ENCODE data around the gene COL25A1.
A peak's percentile ranks its signal among the peaks of the same experiment; 100 is the strongest.

COL25A1 gene

DNA sequence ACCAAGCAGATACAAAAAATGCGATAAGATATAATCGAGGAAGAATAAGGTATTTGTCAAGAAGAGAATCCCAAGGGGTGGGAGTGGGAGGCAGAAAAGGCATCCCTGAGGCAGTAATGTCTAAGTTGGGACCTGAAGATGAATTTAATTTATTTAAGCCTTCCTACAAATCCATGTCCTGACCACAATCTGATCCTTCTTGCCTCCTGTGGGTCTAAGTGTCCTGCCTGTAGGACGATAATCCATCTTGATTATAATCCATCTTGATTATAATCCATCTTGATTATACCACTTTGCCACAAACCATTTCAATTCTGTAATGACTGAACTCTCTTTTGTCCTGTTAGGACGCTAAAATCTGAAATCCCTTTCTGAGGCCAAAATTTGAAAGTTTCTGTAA, 130.2 kb downstream of the COL25A1 start:
- Histone ChIP-seq H3K9me3 (ENCODE audit: insufficient read depth, low read length) (no peaks in the 10 kb centered on the region), H3K4me1 (ENCODE audit: insufficient read depth, insufficient read length) (no peaks in the 10 kb centered on the region), H3K4me3 (ENCODE audit: insufficient read length, low read depth) (no peak overlapping the region), H3K27me3 (ENCODE audit: insufficient read depth, insufficient read length) (no peaks in the 10 kb centered on the region), H3K36me3 (ENCODE audit: insufficient read depth, insufficient read length, low read length) (no peaks in the 10 kb centered on the region), H3K9ac (ENCODE audit: insufficient read length, low read depth) (no peak overlapping the region)
- no peak for DNase-seq (ENCODE audit: low read depth, low spot score)
- TF ChIP-seq YY1 (IDR thresholded peaks at IDR 0.05; ENCODE audit: insufficient read depth, insufficient read length) (no peak), SUZ12 (IDR thresholded peaks at IDR 0.05; ENCODE audit: extremely low read depth, insufficient read depth, insufficient read length) (no peak), ZNF274 (IDR thresholded peaks at IDR 0.05; ENCODE audit: low read depth, low read length) (no peak)

DNA sequence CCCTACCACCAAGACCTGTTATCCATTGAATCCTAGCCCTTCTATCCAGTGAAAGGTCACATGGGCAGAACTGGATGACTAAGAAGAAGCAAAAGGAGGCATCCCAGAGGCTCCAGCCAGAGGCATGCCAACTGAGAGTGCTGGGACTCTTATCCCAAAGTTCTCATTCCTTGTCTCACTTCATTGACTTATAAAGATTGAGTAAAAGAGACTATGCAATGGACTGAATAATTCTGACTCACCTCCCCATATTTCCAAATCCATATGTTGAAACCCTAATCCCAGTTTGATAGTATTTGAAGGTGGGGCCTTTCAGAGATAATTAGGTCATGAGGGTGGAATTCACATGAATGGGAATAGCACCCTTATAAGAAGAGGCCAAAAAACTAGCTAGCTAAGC, 131.4 kb downstream of the COL25A1 start:
- H3K4me1 ChIP-seq (ENCODE audit: insufficient read depth, insufficient read length) = no peaks in the 10 kb centered on the region
- no peak overlapping the region for H3K4me3 ChIP-seq (ENCODE audit: insufficient read length, low read depth)
- TF ChIP-seq ZNF274 (IDR thresholded peaks at IDR 0.05; ENCODE audit: low read depth, low read length) = no peak
- TF ChIP-seq YY1 (IDR thresholded peaks at IDR 0.05; ENCODE audit: insufficient read depth, insufficient read length) = no peak
- TF ChIP-seq SUZ12 (IDR thresholded peaks at IDR 0.05; ENCODE audit: extremely low read depth, insufficient read depth, insufficient read length) = no peak
- H3K27me3 ChIP-seq (ENCODE audit: insufficient read depth, insufficient read length) = no peaks in the 10 kb centered on the region
- H3K9ac ChIP-seq (ENCODE audit: insufficient read length, low read depth) = no peak overlapping the region
- H3K36me3 ChIP-seq (ENCODE audit: insufficient read depth, insufficient read length, low read length) = no peaks in the 10 kb centered on the region
- no peak for DNase-seq (ENCODE audit: low read depth, low spot score)
- no peaks in the 10 kb centered on the region for H3K9me3 ChIP-seq (ENCODE audit: insufficient read depth, low read length)

DNA sequence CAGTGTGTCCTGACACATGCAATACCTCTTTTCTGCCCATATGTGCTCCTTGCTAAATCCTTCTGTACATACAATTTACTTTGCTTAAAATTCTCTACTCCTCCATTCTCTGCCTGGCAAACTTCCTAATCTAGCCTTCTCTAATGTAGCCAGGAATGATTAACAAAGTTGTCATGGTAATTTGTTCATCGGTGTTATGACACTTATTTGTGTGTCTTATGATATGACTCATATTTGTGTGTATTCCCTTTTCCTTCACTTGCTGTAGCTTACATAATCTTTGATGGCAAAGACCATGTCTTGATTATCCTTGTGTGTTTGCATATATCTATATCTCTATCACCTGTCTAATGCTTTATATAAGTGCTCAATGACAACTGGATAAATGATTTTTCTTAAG, 133.3 kb downstream of the COL25A1 start:
- H3K36me3 ChIP-seq (ENCODE audit: insufficient read depth, insufficient read length, low read length) = no peaks in the 10 kb centered on the region
- no peak for DNase-seq (ENCODE audit: low read depth, low spot score)
- H3K9me3 ChIP-seq (ENCODE audit: insufficient read depth, low read length) = no peaks in the 10 kb centered on the region
- H3K4me1 ChIP-seq (ENCODE audit: insufficient read depth, insufficient read length) = no peaks in the 10 kb centered on the region
- H3K9ac ChIP-seq (ENCODE audit: insufficient read length, low read depth) = no peak overlapping the region
- no peak overlapping the region for H3K4me3 ChIP-seq (ENCODE audit: insufficient read length, low read depth)
- TF ChIP-seq YY1 (IDR thresholded peaks at IDR 0.05; ENCODE audit: insufficient read depth, insufficient read length) (no peak), ZNF274 (IDR thresholded peaks at IDR 0.05; ENCODE audit: low read depth, low read length) (no peak), SUZ12 (IDR thresholded peaks at IDR 0.05; ENCODE audit: extremely low read depth, insufficient read depth, insufficient read length) (no peak)
- no peaks in the 10 kb centered on the region for H3K27me3 ChIP-seq (ENCODE audit: insufficient read depth, insufficient read length)

DNA sequence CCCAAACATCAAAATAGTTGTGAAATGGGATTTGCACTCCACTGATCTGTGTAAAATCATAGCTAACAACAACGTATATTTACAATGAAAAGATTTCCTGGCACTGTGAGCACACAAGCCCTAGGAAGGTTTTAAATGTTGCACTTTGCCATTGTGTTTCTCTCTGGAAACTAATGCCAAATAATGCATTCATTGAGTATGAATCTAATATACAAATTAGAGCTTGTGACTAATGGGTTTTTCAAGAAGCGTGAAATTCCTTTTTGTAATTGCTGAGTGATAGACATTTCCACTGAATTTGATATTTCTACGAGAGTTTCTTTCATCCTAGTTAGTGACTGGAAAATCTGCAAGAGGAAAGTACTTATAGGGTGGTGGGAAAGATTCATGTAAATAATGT, 135.9 kb downstream of the COL25A1 start:
- Histone ChIP-seq H3K36me3 (ENCODE audit: insufficient read depth, insufficient read length, low read length) (no peaks in the 10 kb centered on the region), H3K9me3 (ENCODE audit: insufficient read depth, low read length) (no peaks in the 10 kb centered on the region), H3K9ac (ENCODE audit: insufficient read length, low read depth) (no peak overlapping the region), H3K27me3 (ENCODE audit: insufficient read depth, insufficient read length) (no peaks in the 10 kb centered on the region), H3K4me3 (ENCODE audit: insufficient read length, low read depth) (no peak overlapping the region), H3K4me1 (ENCODE audit: insufficient read depth, insufficient read length) (no peaks in the 10 kb centered on the region)
- TF ChIP-seq ZNF274 (IDR thresholded peaks at IDR 0.05; ENCODE audit: low read depth, low read length) (no peak), YY1 (IDR thresholded peaks at IDR 0.05; ENCODE audit: insufficient read depth, insufficient read length) (no peak), SUZ12 (IDR thresholded peaks at IDR 0.05; ENCODE audit: extremely low read depth, insufficient read depth, insufficient read length) (no peak)
- no peak for DNase-seq (ENCODE audit: low read depth, low spot score)

DNA sequence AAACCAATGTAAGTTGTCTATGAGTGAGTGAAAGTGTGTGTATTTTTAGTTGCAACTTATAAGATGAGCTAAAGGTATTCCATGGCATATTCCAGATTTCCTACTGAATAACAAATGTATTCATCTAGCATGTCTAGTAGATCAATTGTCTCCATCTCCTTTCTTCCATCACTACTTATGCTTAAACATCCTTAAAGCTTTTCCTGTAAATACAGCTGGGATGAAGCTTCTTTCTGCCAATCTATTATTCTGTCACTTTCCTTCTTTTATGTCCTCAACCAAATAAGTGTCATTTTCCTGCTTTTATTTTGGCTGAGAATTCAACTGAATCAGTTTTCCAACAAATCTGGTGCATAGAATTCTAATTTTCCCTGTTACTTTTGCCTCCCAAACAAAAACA, 136.3 kb downstream of the COL25A1 start:
- H3K9me3 ChIP-seq (ENCODE audit: insufficient read depth, low read length) = no peaks in the 10 kb centered on the region

DNA sequence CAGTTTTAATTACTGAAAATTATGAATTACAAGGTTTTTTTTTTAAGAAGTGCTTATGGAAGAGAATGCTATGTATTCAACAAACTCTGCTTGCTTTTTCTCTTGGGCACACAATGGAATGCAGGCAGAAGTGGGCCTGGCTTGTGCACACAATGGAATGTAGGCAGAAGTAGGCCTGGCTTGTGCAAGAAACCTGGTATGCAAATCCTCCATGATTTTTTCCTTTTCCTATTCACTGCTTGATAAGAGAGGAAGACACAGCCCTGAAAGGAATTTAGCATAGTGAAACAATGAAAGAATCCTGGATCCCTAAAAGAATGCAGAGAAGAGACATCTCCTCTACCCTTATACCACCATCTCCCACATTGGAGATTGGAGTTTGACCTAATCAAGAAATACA, 138.4 kb downstream of the COL25A1 start:
- TF ChIP-seq SUZ12 (IDR thresholded peaks at IDR 0.05; ENCODE audit: extremely low read depth, insufficient read depth, insufficient read length) (no peak), ZNF274 (IDR thresholded peaks at IDR 0.05; ENCODE audit: low read depth, low read length) (no peak), YY1 (IDR thresholded peaks at IDR 0.05; ENCODE audit: insufficient read depth, insufficient read length) (no peak)
- H3K4me1 ChIP-seq (ENCODE audit: insufficient read depth, insufficient read length) = no peaks in the 10 kb centered on the region
- no peaks in the 10 kb centered on the region for H3K9me3 ChIP-seq (ENCODE audit: insufficient read depth, low read length)
- no peaks in the 10 kb centered on the region for H3K36me3 ChIP-seq (ENCODE audit: insufficient read depth, insufficient read length, low read length)
- H3K9ac ChIP-seq (ENCODE audit: insufficient read length, low read depth) = no peak overlapping the region
- DNase-seq (ENCODE audit: low read depth, low spot score) = peak; percentile 6
- H3K27me3 ChIP-seq (ENCODE audit: insufficient read depth, insufficient read length) = no peaks in the 10 kb centered on the region
- H3K4me3 ChIP-seq (ENCODE audit: insufficient read length, low read depth) = no peak overlapping the region

More for the DNA sequence above, 136.3 kb downstream of the COL25A1 start:
- Histone ChIP-seq H3K36me3 (ENCODE audit: insufficient read depth, insufficient read length, low read length) (no peaks in the 10 kb centered on the region), H3K4me3 (ENCODE audit: insufficient read length, low read depth) (no peak overlapping the region), H3K4me1 (ENCODE audit: insufficient read depth, insufficient read length) (no peaks in the 10 kb centered on the region), H3K27me3 (ENCODE audit: insufficient read depth, insufficient read length) (no peaks in the 10 kb centered on the region), H3K9ac (ENCODE audit: insufficient read length, low read depth) (no peak overlapping the region)
- DNase-seq (ENCODE audit: low read depth, low spot score) = no peak
- TF ChIP-seq ZNF274 (IDR thresholded peaks at IDR 0.05; ENCODE audit: low read depth, low read length) = no peak
- no peak for TF ChIP-seq SUZ12 (IDR thresholded peaks at IDR 0.05; ENCODE audit: extremely low read depth, insufficient read depth, insufficient read length)
- TF ChIP-seq YY1 (IDR thresholded peaks at IDR 0.05; ENCODE audit: insufficient read depth, insufficient read length) = no peak

DNA sequence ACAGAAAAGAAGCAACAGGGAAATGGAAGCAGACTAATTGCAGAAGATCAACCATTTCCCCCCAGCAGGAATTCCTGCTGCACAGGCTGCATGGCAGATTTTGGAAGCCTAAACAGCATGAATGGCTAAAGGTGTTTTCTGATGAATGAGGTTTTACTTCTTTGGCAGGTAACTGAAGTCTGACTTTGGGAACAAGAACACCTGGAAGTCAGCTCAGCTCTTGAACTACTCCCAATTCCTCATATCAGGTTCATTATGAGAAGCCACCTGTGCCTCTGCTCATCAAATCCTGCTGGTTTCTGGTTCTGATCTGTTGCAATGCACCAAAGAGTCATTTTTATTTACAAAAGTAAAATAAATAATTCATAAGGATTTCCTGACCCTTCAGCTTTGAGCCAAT, 139.0 kb downstream of the COL25A1 start:
- Histone ChIP-seq H3K27me3 (ENCODE audit: insufficient read depth, insufficient read length) (no peaks in the 10 kb centered on the region), H3K36me3 (ENCODE audit: insufficient read depth, insufficient read length, low read length) (no peaks in the 10 kb centered on the region), H3K9ac (ENCODE audit: insufficient read length, low read depth) (no peak overlapping the region), H3K4me1 (ENCODE audit: insufficient read depth, insufficient read length) (no peaks in the 10 kb centered on the region), H3K9me3 (ENCODE audit: insufficient read depth, low read length) (no peaks in the 10 kb centered on the region), H3K4me3 (ENCODE audit: insufficient read length, low read depth) (no peak overlapping the region)
- no peak for TF ChIP-seq ZNF274 (IDR thresholded peaks at IDR 0.05; ENCODE audit: low read depth, low read length)
- no peak for TF ChIP-seq YY1 (IDR thresholded peaks at IDR 0.05; ENCODE audit: insufficient read depth, insufficient read length)
- TF ChIP-seq SUZ12 (IDR thresholded peaks at IDR 0.05; ENCODE audit: extremely low read depth, insufficient read depth, insufficient read length) = no peak
- DNase-seq (ENCODE audit: low read depth, low spot score) = no peak

DNA sequence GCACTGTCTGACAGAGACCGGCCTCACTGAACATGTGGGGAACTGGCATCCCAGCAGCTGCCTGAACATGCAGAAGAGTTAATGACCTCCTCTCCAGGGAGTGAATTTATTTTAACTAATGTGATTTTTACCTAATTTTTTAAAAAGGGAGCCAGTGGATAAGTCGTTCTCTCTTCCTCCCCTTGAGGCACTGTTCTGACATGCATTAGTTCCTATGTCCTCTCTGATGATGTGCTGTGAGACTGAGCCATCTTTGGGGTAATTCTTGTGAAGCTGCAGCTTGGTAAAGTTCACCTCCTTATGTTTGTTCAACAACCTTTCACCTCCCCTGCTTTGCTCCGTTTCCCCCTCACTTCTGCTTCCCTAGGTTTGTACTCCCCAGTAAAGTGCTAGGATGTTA, 139.7 kb downstream of the COL25A1 start:
- TF ChIP-seq YY1 (IDR thresholded peaks at IDR 0.05; ENCODE audit: insufficient read depth, insufficient read length) (no peak), ZNF274 (IDR thresholded peaks at IDR 0.05; ENCODE audit: low read depth, low read length) (no peak), SUZ12 (IDR thresholded peaks at IDR 0.05; ENCODE audit: extremely low read depth, insufficient read depth, insufficient read length) (no peak)
- Histone ChIP-seq H3K9ac (ENCODE audit: insufficient read length, low read depth) (no peak overlapping the region), H3K4me3 (ENCODE audit: insufficient read length, low read depth) (no peak overlapping the region), H3K9me3 (ENCODE audit: insufficient read depth, low read length) (no peaks in the 10 kb centered on the region), H3K36me3 (ENCODE audit: insufficient read depth, insufficient read length, low read length) (no peaks in the 10 kb centered on the region), H3K4me1 (ENCODE audit: insufficient read depth, insufficient read length) (no peaks in the 10 kb centered on the region), H3K27me3 (ENCODE audit: insufficient read depth, insufficient read length) (no peaks in the 10 kb centered on the region)
- DNase-seq (ENCODE audit: low read depth, low spot score) = no peak

All from NT2/D1 (cell line).